ENCODE measurements around the gene IL13RA2.

- TF ChIP-seq CTCF (IDR thresholded peaks at IDR 0.05) (no peak), POLR2A (IDR thresholded peaks at IDR 0.05) (no peak), EP300 (IDR thresholded peaks at IDR 0.05) (no peak)
Observed at GRCh38 chrX:115029869-115030570, 12.6 kb upstream of the IL13RA2 start.
